Stimulated activated CD4-positive, alpha-beta T cell treated with anti-CD3 and anti-CD28 coated beads, TNF-alpha, amount 100 ng/mL, for 48 hours (primary cell): Measurements from ENCODE around the gene TPH2.

ENCODE experiments used
- DNase-seq, 3 donors: peaks; one replicate each; pipeline ENCODE4 v3.0.0-alpha.2; 2020; ENCODE audit warnings: low read depth in 3 of 3

The TPH2 gene

DNA sequence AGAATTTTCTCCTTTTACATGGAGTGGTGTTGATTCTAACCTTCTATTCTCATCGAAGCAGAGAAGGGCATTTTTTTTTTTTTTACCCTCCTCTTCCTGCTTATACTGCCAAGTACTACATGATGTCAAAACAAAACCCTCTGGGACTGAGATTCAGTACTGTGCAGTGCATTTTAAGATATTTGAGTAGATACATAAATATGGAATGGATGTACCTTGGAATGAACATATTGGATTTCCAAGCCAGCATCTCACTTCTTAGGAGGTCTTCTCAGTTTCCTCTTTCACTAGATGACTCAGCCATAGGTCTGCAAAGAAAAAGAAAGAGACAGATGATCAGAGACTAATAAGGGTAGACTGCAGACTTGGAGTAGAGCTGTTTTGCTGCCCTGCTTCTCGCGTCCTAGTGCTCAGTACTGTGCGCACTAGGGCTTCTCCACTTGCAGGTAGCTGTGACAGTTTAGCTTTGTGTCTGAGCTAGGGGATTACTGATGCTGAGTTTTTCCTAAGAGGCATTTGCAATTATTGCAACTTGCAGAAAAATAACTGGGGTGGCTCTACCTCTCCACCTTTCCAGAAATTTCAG lies 20.4 kb downstream of the TPH2 start:
- no peak for DNase-seq

DNA sequence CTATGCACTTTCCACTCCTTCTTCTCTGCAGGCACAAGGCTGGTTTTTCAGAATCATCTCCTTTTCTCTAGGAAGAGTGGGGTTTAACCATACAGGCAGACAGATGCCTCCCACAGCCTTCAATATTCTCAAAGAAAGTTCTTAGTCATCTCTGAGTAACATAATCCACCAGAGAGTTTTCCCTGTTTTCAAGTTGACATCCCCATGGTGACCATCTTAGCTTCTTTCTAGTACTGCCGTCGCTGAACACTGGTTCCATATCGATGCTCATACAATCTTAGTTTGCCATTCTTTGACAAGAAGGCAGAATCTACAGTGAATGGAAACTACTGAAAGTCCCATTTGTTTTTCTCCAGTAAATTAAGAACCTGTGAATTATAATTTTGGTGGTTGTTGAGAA lies 28.6 kb downstream of the TPH2 start:
- no peak for DNase-seq

DNA sequence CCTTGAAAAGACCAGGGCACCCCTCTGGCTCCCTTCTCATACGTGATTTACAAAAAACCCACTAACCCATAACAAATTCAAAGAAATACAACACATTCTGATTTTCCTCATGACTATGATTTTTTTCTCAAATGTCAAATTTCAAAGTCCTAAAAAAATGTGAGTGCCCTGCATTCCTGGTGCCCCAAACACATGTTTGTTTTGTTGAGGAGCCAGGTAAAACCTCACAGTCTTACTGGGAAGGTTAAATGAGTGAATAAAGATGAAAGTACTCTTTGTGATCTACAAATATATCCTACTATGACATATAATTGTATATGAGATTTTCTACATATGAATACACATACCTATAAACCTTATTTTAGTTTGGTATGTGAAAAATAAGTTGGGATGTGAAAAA lies 30.7 kb downstream of the TPH2 start:
- DNase-seq, result no peak

DNA sequence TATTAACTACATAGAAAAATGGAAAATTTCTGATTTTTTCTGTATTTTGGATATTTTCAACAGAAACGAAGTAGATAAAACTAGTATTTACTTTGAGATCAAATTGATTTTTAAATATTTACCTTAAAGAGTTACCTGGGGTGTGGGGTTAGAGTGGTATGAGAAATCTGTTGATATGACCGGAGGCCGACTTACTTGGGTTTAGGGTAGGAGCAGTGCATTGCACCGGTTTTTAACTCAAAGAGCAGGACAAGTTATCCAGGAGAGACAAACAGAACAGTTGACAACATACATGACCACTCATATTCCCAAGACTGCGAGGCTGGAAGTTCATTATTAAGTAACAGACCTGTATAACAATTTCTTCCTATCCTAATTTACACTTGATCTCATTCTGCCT lies 31.4 kb downstream of the TPH2 start:
- DNase-seq, result no peak

DNA sequence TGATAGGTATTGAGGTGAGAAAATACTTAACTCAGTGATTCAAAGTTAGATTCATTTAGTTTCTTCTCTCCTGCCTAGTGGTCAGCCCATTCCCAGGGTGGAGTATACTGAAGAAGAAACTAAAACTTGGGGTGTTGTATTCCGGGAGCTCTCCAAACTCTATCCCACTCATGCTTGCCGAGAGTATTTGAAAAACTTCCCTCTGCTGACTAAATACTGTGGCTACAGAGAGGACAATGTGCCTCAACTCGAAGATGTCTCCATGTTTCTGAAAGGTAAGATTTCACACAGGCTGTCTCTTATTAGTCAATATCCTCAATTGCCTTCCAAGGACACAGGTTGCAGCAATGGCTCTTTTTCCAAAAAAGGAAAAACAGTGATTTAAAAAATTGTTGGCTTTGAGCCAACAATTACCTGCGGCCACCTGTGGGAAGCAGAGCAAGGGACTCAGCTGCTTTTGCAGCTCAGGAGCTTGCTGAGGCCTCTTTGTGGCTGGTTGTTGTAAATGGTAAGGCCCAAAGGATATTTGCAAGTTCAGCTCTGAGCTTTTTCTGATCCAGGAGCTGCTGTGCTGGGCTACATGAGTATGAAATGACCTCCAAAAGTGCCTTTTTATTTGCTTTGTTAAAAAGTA lies 33.9 kb downstream of the TPH2 start:
- DNase-seq, result no peak

DNA sequence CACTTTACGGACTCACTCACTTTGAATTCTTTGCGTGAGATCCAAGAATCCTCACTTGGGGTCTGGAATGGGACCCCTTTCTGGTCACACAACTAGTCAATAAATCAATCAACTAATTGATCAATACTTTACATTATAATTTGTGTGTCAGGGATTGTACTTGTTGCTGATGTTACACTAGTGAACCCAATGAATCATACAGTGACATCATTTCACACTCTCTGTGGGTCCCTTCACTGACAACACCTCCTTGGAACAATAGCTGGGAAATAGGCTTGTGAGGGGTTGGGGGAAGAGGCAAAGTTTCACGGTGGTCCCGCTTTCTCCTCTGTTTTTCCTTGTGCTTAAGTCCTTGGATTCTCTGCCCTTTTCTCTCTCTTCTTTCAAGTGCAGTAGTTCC lies 35.0 kb downstream of the TPH2 start:
- DNase-seq, result no peak

GRCh38 chr12:71980538-71980937 lies 41.9 kb downstream of the TPH2 start:
- no peak for DNase-seq

DNA sequence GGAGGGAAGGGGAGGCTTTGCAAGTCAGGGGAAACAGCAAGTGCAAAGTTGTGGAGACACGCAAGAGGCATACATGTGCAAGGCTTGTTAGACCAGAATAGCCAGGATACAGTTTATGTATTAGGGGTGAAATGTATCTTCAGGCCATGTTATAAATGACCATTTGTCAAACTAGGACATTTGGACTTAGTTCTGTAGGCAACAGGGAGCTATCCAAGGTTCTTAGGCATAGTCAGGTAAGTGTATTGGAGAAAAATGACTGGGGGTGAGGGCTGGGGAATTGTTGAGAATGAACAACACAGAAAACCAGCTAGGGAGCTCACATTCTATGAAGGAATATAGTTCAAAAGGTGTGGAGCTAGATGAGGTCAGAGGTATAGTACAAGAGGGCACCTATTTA lies 42.5 kb downstream of the TPH2 start:
- no peak for DNase-seq

DNA sequence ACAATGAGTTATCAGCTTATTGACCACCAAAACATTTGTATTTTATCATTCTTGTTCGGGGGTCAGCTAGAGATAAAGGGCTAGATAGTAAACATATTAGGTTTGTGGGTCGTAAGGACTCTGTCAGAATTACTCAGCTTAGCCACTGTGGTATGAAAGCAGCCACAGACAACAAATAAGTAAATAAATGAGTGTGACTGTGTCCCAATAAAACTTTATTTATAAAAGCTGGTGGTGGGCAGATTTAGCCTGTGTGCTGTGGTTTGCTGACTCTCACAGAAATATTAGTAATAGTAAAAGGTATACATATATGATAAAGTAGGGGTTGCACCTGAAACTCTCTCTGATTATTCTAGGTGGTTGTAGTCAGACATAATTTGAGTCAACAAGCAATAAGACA lies 56.1 kb downstream of the TPH2 start:
- DNase-seq, result no peak

- DNase-seq, result no peak
Measured at GRCh38 chr12:71999795-72000194, 61.1 kb downstream of the TPH2 start.

GRCh38 chr12:72000969-72001648 lies 62.5 kb downstream of the TPH2 start:
- DNase-seq, result no peak

- no peak for DNase-seq
Measured at GRCh38 chr12:72006766-72007165, 68.1 kb downstream of the TPH2 start.

DNA sequence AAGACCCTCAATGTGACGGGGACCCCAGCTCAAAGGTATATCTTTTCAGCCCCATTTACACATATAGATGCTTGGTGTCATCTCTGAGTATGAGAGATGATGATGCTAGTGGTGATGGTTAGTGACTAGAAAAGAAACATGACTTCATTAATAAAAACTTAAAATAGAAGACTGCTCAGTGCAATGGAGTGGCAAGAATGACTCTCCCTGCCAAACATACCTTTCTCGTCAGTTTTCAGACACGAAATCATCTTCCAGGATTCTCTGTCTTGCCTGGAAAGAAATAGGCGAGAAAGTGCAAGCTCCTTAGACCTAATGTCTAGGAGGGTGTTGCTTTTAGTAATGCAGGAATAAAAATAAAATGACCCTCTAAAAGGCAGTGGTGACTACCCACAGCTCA lies 71.7 kb downstream of the TPH2 start:
- DNase-seq, result no peak

DNA sequence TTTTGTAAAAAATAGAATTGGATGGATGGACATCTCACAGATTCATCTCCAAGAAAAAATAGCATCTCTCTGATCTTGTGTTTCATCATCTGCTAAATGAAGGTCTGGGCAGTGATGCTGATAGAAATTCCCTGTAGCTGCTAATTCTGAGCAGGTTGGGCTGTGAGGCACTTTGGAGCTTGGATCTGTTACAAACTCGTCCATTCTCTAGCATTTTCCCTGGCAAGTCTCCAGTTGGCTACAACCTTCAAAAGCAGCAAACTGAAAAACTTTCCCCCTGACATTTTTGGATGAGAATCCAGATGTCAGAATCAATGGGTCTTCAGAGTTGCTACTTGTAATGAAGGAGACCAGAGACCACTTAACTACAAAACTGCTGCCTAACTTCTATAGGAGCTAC lies 72.7 kb downstream of the TPH2 start:
- no peak for DNase-seq

GRCh38 chr12:72012874-72013273 lies 74.2 kb downstream of the TPH2 start:
- DNase-seq, result no peak

DNA sequence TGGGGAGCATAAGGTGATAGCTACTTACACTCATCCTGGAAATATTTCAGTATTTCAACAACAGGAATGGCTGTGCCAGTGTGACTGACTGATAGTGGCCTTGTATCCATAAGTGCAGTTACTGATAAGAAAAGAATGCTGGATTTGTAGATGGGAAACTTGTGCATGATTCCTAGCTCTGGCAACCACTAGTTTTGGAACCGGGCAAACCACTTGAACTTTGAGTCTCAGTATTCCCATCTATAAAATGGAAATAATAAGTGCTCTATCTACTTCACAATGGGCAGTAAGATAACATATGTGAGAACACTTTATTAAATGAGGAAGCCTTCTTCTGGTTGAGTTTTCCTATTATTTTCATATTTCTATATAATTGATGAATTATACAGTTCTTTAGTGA lies 77.2 kb downstream of the TPH2 start:
- DNase-seq, result no peak

DNA sequence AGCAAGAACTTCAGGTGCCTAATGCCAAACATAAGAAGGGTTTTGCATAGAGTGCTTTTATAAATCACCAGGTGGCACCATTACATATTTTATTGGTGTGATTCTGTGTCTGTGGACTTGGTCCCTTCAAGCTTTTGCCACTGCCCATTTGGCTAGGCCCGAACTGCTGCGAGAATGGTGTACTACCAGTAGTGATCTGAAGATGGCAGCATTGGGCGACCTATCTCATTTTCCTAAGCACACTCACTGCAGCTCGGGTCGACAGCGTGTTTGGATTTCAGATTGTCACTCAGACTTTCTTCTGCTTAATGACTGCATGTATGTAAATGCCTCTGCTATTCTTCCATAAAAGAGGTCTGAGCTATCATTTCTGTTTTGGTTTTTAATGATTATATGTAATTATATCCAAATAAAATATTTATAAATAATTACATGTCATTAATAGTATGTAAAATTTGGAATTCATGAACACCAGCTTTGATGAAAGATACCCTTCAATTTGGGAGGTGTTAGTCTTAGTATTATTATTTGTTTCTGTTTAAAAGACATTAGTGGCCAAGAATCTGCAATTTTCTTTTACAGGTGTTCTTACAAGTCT lies 78.5 kb downstream of the TPH2 start:
- DNase-seq, result peak; percentile 37 to 39 (median 38)

- no peak for DNase-seq
Measured at GRCh38 chr12:72018036-72018435, 79.4 kb downstream of the TPH2 start.

GRCh38 chr12:72024613-72025012 lies 86.0 kb downstream of the TPH2 start:
- DNase-seq, result no peak

DNA sequence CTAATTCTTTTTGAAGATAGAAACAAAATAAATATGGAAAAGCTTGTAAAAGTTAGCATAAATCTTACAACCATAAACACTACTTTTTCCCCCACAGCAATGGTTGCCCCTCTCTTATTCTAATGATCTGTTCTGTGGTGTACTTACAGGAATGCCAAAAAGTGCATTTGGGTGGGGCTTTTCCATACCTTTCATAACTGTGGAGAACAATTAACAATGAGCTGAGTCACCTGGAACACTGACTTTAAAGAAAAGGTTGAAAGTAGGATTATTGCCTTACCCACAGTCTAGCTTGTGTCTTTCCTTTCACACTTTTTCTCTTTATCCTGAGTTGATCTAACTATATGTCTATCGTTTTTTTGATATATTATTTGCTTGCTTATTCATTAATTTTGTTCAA lies 86.9 kb downstream of the TPH2 start:
- no peak for DNase-seq

- no peak for DNase-seq
Measured at GRCh38 chr12:72028966-72029365, 90.3 kb downstream of the TPH2 start.

GRCh38 chr12:72030277-72030676 lies 91.6 kb downstream of the TPH2 start:
- no peak for DNase-seq

DNA sequence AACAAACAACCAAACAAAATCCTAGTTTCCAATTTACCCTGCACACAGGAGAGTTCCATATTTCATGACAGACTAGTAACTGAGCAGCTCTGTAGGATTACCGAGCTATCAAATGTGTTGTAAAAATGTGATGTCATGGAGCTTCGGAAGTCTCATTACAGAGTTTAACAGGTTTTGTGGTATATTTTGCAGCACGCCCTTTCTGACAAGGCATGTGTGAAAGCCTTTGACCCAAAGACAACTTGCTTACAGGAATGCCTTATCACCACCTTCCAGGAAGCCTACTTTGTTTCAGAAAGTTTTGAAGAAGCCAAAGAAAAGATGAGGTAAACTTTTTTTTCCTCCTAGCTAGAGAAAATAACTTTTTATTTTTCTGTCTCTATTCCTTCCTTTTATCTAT lies 92.4 kb downstream of the TPH2 start:
- no peak for DNase-seq
